ENCODE results near the gene GPC4.

Gene GPC4

GRCh38 chrX:133394765-133395164, 20.5 kb downstream of the GPC4 start:
- no peak for DNase-seq (ENCODE audit: extremely low read depth, low read depth)
- TF ChIP-seq, protein P1, sequence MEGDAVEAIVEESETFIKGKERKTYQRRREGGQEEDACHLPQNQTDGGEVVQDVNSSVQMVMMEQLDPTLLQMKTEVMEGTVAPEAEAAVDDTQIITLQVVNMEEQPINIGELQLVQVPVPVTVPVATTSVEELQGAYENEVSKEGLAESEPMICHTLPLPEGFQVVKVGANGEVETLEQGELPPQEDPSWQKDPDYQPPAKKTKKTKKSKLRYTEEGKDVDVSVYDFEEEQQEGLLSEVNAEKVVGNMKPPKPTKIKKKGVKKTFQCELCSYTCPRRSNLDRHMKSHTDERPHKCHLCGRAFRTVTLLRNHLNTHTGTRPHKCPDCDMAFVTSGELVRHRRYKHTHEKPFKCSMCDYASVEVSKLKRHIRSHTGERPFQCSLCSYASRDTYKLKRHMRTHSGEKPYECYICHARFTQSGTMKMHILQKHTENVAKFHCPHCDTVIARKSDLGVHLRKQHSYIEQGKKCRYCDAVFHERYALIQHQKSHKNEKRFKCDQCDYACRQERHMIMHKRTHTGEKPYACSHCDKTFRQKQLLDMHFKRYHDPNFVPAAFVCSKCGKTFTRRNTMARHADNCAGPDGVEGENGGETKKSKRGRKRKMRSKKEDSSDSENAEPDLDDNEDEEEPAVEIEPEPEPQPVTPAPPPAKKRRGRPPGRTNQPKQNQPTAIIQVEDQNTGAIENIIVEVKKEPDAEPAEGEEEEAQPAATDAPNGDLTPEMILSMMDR (IDR thresholded peaks at IDR 0.05; ENCODE audit: low read depth, low read length) = no peak

DNA sequence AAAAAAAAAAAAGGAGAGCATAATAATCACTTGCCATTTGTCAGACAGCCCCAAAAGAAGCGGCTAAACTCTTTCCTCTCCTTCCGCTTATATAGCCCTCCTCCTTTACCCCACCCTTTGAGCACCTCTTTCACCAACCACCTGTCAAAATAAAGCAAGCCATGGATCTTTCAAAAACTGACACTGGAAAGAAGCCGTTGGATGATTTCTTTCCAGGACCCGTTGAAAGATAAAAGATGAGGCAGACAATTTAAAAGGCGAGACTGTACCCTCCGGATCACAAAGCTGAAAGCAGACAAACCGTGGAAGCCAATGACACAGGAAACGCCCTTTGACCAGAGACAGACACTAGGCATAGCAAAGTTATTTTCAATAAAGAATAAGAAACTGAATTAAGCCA, 22.6 kb downstream of the GPC4 start:
- DNase-seq (ENCODE audit: extremely low read depth, low read depth) = no peak
- TF ChIP-seq, protein P1 (IDR thresholded peaks at IDR 0.05; ENCODE audit: low read depth, low read length) = no peak

- TF ChIP-seq, protein P1 (IDR thresholded peaks at IDR 0.05; ENCODE audit: low read depth, low read length) = no peak
Observed at GRCh38 chrX:133391111-133391510, 24.2 kb downstream of the GPC4 start.

DNA sequence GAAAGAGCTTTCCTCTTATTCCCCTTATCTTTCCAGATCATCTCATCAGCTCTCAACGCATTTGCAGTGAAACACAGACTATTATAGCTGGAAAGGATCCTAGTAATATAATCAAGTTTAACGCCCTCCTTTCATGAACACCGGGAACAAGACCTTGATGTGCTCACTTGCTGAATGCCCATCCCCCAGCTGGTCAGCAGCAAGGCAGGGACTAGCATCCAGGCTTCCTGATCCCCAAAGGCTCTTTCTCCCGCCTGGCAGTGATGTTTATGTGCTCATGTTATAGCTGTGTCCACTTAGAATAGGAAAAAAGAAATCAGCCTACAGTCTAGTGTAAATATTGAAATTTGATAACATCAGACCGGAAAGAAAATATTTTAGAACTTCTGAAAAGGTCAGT, 24.6 kb downstream of the GPC4 start:
- TF ChIP-seq, protein P1 (IDR thresholded peaks at IDR 0.05; ENCODE audit: low read depth, low read length) = no peak
- no peak for DNase-seq (ENCODE audit: extremely low read depth, low read depth)

More at GRCh38 chrX:133391111-133391510, 24.2 kb downstream of the GPC4 start:
- DNase-seq (ENCODE audit: extremely low read depth, low read depth) = no peak

- no peak for DNase-seq (ENCODE audit: extremely low read depth, low read depth)
- TF ChIP-seq, protein P1 (IDR thresholded peaks at IDR 0.05; ENCODE audit: low read depth, low read length) = no peak
Observed at GRCh38 chrX:133389975-133390374, 25.3 kb downstream of the GPC4 start.

DNA sequence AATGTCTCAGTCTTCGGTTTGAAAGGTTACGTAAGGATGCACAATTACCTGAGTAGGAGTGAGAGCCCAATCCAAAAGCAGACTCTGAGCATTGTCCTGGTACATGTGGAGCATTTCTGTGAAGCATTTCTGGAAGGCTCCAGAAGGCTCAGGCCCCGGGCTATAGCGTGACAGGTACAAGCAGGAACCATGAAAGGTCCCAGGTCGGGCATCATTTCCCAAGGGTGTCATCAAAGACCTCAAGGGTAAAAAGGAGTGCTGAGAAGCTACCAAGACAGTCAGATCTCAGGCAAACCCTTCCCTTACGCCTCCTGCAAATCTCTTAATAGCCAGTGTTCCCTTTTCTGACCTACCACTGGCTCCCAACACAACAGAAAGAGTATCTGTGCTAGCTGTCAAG, 30.8 kb downstream of the GPC4 start:
- DNase-seq (ENCODE audit: extremely low read depth, low read depth) = no peak
- TF ChIP-seq, protein P1 (IDR thresholded peaks at IDR 0.05; ENCODE audit: low read depth, low read length) = no peak

DNA sequence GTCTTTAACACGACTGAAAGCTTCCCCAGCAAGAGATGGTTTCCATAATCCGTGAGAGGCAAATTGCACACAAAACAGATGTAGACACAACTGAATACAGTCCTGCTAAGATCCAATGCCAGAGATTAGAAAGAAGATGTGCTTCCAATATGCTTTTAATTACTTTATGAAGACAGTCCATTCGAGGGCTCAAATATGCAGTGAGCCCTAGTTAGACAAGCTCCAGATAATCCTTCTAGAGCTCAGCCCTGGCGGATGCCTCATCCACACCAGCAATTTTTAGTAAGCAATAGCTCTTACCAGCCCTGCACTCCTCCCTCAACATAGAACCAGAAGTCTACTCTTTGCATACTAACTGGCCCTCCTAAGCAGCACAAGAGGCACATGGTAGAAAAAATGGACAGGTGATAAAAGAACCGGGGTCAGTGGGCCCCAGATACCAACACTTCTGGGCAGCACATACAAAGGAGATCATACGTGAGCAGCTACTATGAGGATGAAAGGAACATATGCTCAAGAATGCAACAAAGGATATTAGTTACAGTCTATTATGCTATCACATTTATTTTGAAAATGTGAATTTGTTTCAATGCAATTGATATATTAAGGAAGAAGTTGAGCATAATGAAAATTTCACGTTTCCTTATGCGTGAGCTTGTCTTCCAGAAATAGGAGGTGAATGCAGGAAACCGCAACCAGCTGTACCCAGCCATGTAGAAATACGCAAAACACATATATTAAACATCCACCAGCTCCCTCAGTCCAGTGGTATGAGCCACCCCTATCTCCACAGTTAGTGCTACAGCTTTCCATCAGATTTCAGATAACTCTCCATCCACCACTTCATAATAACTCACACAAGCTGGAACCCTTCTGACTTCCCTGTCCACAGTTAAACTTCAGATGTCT, 34.3 kb downstream of the GPC4 start:
- TF ChIP-seq, protein P1 (IDR thresholded peaks at IDR 0.05; ENCODE audit: low read depth, low read length) = no peak
- DNase-seq (ENCODE audit: extremely low read depth, low read depth) = no peak
